Sigmoid colon (tissue), 4 donors: ENCODE data around the gene JAG1.

Source experiments
- POLR2A ChIP-seq, 2 donors: fragments of 450-650 bp; IDR thresholded peaks; one replicate each; pipeline ENCODE4 v1.6.1; 2016; ENCODE audit warnings: antibody characterized with exemption in 2 of 2, mild to moderate bottlenecking in 2 of 2, moderate library complexity in 2 of 2
- POLR2AphosphoS5 ChIP-seq, 4 donors: sonication (generic); formaldehyde crosslinking; IDR thresholded peaks; one replicate each; pipeline ENCODE4 v1.6.1; 2017; ENCODE audit warnings: antibody characterized with exemption in 4 of 4

GRCh38 chr20:10716855-10717254 is 43.1 kb upstream of the JAG1 start:
- no peak for TF ChIP-seq POLR2A (IDR thresholded peaks at IDR 0.05)
- no peak for TF ChIP-seq POLR2AphosphoS5 (IDR thresholded peaks at IDR 0.05)
